HCT116 (cell line): ENCODE data around the gene KIAA1328. TPM values are rescaled to one million over a fixed set of nuclear protein-coding genes. Genes with fewer than 3 reads are reported as not detected.

ENCODE experiments used
- ATAC-seq: fragments of 200-7000 bp; cut with Tn5 transposase; 2 replicates; pipeline ENCODE4 v1.9.1; 2020; ENCODE audit warnings: mild to moderate bottlenecking, moderate library complexity
- BruUV-seq: library from RNA; stranded (reverse); fragments of 400-500 nt; replicated peaks from 2 replicates; lab custom pipeline; 2021; lab: Mats Ljungman, UMichigan
- CTCF ChIA-PET: fragments of 300-600 bp; sonication (Branson Sonifier 250); formaldehyde crosslinking; loops from one replicate; lab custom pipeline; 2021; ENCODE audit warnings: antibody characterized with exemption; lab: Charles Lee
- POLR2A ChIA-PET: fragments of 300-600, 350-600 bp; sonication (Branson Sonifier 250); formaldehyde crosslinking; loops from one replicate; lab custom pipeline; 2021; ENCODE audit warnings: antibody characterized with exemption; lab: Charles Lee
- RAD21 ChIA-PET, 2 experiments: fragments of 300-600 bp; sonication (Branson Sonifier 250); formaldehyde crosslinking; loops; one replicate each; lab custom pipeline; 2023; ENCODE audit warnings: low total read pairs in 2 of 2; ENCODE audit not compliant: uncharacterized antibody in 2 of 2, unreplicated experiment in 2 of 2, low non-redundant PET in 1 of 2; lab: Charles Lee
- DNase-seq: peaks from one replicate; pipeline ENCODE4 v3.0.0-alpha.2; 2010; ENCODE audit warnings: low read depth, low spot score
- H2AFZ ChIP-seq: fragments of 200-600 bp; shearing (Covaris generic), sonication (generic); 2 replicates; pipeline ENCODE4 v1.6.1; 2017; ENCODE audit warnings: low read depth, mixed run types, mixed read lengths, antibody characterized with exemption, low read length; ENCODE audit not compliant: poor library complexity, severe bottlenecking
- H3K27ac ChIP-seq: 2 replicates; pipeline ENCODE4 v1.5.1; 2012; ENCODE audit warnings: low read depth, low read length
- H3K27me3 ChIP-seq: fragments of 200-600 bp; sonication (generic); 2 replicates; pipeline ENCODE4 v1.6.1; 2016; ENCODE audit warnings: mixed run types, low read length, mixed read lengths; ENCODE audit not compliant: insufficient read depth
- H3K36me3 ChIP-seq, 2 experiments: fragments of 200-500 bp in 1 of 2; fragments of 200-600 bp in 1 of 2; sonication (Bioruptor generic) in 1 of 2; sonication (generic) in 1 of 2; 2 replicates each; pipeline versions ENCODE4 v1.5.1 to v1.6.1; 2014 to 2016; ENCODE audit warnings: low read length in 2 of 2, inconsistent platforms in 1 of 2, mixed read lengths in 1 of 2, mixed run types in 1 of 2; ENCODE audit not compliant: insufficient read depth in 2 of 2, control insufficient read depth in 1 of 2
- H3K4me1 ChIP-seq, 2 experiments: fragments of 200-600 bp in 1 of 2; sonication (generic) in 1 of 2; 2 replicates each; pipeline versions ENCODE4 v1.5.1 to v1.6.1; 2012 to 2017; ENCODE audit warnings: low read length in 2 of 2, inconsistent platforms in 1 of 2, mild to moderate bottlenecking in 1 of 2, mixed read lengths in 1 of 2, mixed run types in 1 of 2, moderate library complexity in 1 of 2; ENCODE audit not compliant: insufficient read depth in 2 of 2, control insufficient read depth in 1 of 2
- H3K4me2 ChIP-seq: fragments of 200-600 bp; sonication (generic); 2 replicates; pipeline ENCODE4 v1.6.1; 2017; ENCODE audit warnings: mixed run types, low read length, mixed read lengths
- H3K4me3 ChIP-seq, 2 experiments: fragments of 200-600 bp in 1 of 2; sonication (generic) in 1 of 2; replicated peaks in 1 of 2; 2 replicates each; pipeline ENCODE4 v1.5.1; 2011 to 2016; ENCODE audit warnings: low read length in 2 of 2, control low read depth in 1 of 2, low read depth in 1 of 2, mild to moderate bottlenecking in 1 of 2, mixed read lengths in 1 of 2, mixed run types in 1 of 2
- H3K79me2 ChIP-seq: fragments of 200-600 bp; sonication (generic); 2 replicates; pipeline ENCODE4 v1.6.1; 2017; ENCODE audit warnings: mild to moderate bottlenecking, mixed run types, low read length, moderate library complexity, mixed read lengths; ENCODE audit not compliant: insufficient read depth
- H3K9ac ChIP-seq: fragments of 200-600 bp; sonication (generic); 2 replicates; pipeline ENCODE4 v1.6.1; 2016; ENCODE audit warnings: low read length, mixed read lengths
- H3K9me2 ChIP-seq: fragments of 200-600 bp; sonication (generic), shearing (Covaris generic); 2 replicates; pipeline ENCODE4 v1.6.1; 2017; ENCODE audit warnings: mixed run types, mild to moderate bottlenecking, moderate library complexity; ENCODE audit not compliant: insufficient read depth
- H3K9me3 ChIP-seq, 2 experiments: fragments of 200-500 bp in 1 of 2; fragments of 200-600 bp in 1 of 2; sonication (Bioruptor generic) in 1 of 2; sonication (generic) in 1 of 2; 2 replicates each; pipeline ENCODE4 v1.6.1; 2014 to 2017; ENCODE audit warnings: low read length in 2 of 2, mixed read lengths in 2 of 2, inconsistent platforms in 1 of 2, low read depth in 1 of 2, mild to moderate bottlenecking in 1 of 2, mixed run types in 1 of 2, moderate library complexity in 1 of 2; ENCODE audit not compliant: control insufficient read depth in 1 of 2, insufficient read depth in 1 of 2
- H4K20me1 ChIP-seq: fragments of 200-600 bp; sonication (generic), shearing (Covaris generic); 2 replicates; pipeline ENCODE4 v1.6.1; 2017; ENCODE audit warnings: mixed run types, mild to moderate bottlenecking, moderate library complexity; ENCODE audit not compliant: insufficient read depth
- CEBPB ChIP-seq: IDR thresholded peaks from 2 replicates; pipeline ENCODE4 v1.6.1; 2012; ENCODE audit warnings: low read depth
- EGR1 ChIP-seq: IDR thresholded peaks from 2 replicates; pipeline ENCODE4 v1.6.1; 2012; ENCODE audit warnings: low read depth
- ELF1 ChIP-seq: IDR thresholded peaks from 2 replicates; pipeline ENCODE4 v1.6.1; 2012; ENCODE audit warnings: low read depth, borderline replicate concordance
- JUND ChIP-seq: IDR thresholded peaks from 2 replicates; pipeline ENCODE4 v1.6.1; 2012
- POLR2A ChIP-seq: IDR thresholded peaks from 2 replicates; pipeline ENCODE4 v1.7.0; 2011; ENCODE audit warnings: borderline replicate concordance; ENCODE audit not compliant: insufficient read depth, insufficient read length; ENCODE audit errors: extremely low read depth
- RAD21 ChIP-seq: IDR thresholded peaks from 2 replicates; pipeline ENCODE4 v1.6.1; 2012; ENCODE audit warnings: low read depth, mild to moderate bottlenecking
- SP1 ChIP-seq: IDR thresholded peaks from 2 replicates; pipeline ENCODE4 v1.6.1; 2012; ENCODE audit warnings: low read depth
- TCF7L2 ChIP-seq: IDR thresholded peaks from 2 replicates; pipeline ENCODE4 v1.7.0; 2011; ENCODE audit warnings: borderline replicate concordance, inconsistent platforms; ENCODE audit not compliant: insufficient read depth, insufficient read length; ENCODE audit errors: extremely low read depth
- ZNF274 ChIP-seq: fragments of 200-500 bp; sonication (Bioruptor generic); IDR thresholded peaks from 2 replicates; pipeline ENCODE4 v1.6.1; 2014; ENCODE audit warnings: mild to moderate bottlenecking, low read depth, low read length, inconsistent platforms
- intact Hi-C: fragments of 100-400 bp; cut with micrococcal nuclease; formaldehyde crosslinking; loops from 2 replicates; pipeline ENCODE4 v1.10.0; 2022
- total RNA-seq: library from RNA; stranded (reverse); gene quantifications from one replicate; pipeline ENCODE4 v1.2.1, GENCODE V29; 2021; ENCODE audit not compliant: unreplicated experiment
- TF ChIP-seq, protein P1 (sequence below), 3 experiments: fragments of 200-600 bp in 1 of 3; sonication (generic) in 1 of 3; IDR thresholded peaks in 2 of 3; conservative IDR thresholded peaks in 1 of 3; 2 replicates each; pipeline ENCODE4 v1.5.1; 2012 to 2017; ENCODE audit warnings: low read depth in 2 of 3, low read length in 2 of 3, antibody characterized with exemption in 1 of 3, borderline replicate concordance in 1 of 3, control low read depth in 1 of 3, mild to moderate bottlenecking in 1 of 3, mixed read lengths in 1 of 3, mixed run types in 1 of 3, moderate library complexity in 1 of 3; ENCODE audit not compliant: insufficient read depth in 1 of 3
- TF ChIP-seq, protein P2 (sequence below): IDR thresholded peaks from 2 replicates; pipeline ENCODE4 v1.6.1; 2012; ENCODE audit warnings: low read depth

Gene KIAA1328
- total RNA-seq, 1 experiment from 2014 or later = 5.2 TPM

DNA sequence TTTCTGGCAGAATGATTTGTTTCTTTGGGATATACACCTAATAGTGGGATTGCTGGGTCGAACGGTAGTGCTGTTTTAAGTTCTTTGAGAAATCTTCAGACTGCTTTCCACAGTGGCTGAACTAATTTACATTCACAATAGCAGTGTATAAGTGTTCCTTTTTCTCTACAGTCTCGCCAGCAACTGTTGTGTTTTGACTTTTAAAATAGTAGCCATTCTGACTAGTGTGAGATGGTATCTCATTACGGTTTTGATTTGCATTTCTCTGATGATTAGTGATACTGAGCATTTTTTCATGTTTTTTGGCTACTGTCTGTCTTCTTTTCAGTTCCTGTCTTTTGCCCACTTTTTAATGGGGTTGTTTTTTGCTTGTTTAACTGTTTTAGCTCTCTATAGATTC, 306.2 kb downstream of the KIAA1328 start:
- H3K4me1 ChIP-seq = no peaks in the 10 kb centered on the region
- no peak overlapping the region for H3K4me3 ChIP-seq
- no peaks in the 10 kb centered on the region for H3K9me2 ChIP-seq
- no peak overlapping the region for H3K9ac ChIP-seq
- ChIA-PET RAD21 (no interaction called here), CTCF (no interaction called here), POLR2A (no interaction called here)
- H3K36me3 ChIP-seq = no peaks in the 10 kb centered on the region
- H4K20me1 ChIP-seq = no peaks in the 10 kb centered on the region
- TF ChIP-seq ZNF274 (no peak), EGR1 (no peak), SP1 (no peak)
- no TSS peak for BruUV-seq
- no peaks in the 10 kb centered on the region for H3K79me2 ChIP-seq
- H3K27me3 ChIP-seq = no peaks in the 10 kb centered on the region
- H3K27ac ChIP-seq = no peak overlapping the region
- H2AFZ ChIP-seq = no peak overlapping the region
- H3K9me3 ChIP-seq = no peaks in the 10 kb centered on the region
- H3K4me2 ChIP-seq = no peak overlapping the region
- no peak for ATAC-seq
- DNase-seq = no peak
- intact Hi-C loops = no loop called here

DNA sequence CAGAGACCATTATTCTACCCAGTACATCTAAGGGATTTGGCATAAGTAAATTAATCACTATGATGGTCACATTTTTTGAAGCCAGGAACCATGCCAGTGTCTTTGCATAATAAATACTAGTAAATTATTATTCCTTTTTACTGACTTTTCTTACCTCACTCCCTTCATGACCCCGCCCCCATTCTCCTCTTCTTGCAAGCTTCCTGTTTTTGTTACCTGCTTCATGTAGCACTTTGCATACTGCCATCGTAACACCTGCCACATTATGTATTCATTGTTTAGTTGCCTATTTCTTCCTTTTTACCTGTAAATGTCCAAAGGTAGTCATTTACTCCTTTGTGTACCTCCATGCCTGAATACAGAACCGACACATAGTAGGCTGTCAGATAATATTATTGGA, 309.5 kb downstream of the KIAA1328 start:
- intact Hi-C loops = no loop called here
- Histone ChIP-seq H4K20me1 (no peaks in the 10 kb centered on the region), H3K79me2 (no peaks in the 10 kb centered on the region), H2AFZ (no peak overlapping the region), H3K9ac (no peak overlapping the region), H3K4me1 (no peaks in the 10 kb centered on the region), H3K4me2 (no peak overlapping the region), H3K9me3 (no peaks in the 10 kb centered on the region), H3K27ac (no peak overlapping the region), H3K27me3 (no peaks in the 10 kb centered on the region), H3K4me3 (no peak overlapping the region), H3K9me2 (no peaks in the 10 kb centered on the region), H3K36me3 (no peaks in the 10 kb centered on the region)
- ATAC-seq = no peak
- no TSS peak for BruUV-seq
- CTCF ChIA-PET = no interaction called here
- DNase-seq = no peak
- POLR2A ChIA-PET = no interaction called here
- TF ChIP-seq JUND = no peak
- TF ChIP-seq POLR2A = no peak
- TF ChIP-seq, protein P1, sequence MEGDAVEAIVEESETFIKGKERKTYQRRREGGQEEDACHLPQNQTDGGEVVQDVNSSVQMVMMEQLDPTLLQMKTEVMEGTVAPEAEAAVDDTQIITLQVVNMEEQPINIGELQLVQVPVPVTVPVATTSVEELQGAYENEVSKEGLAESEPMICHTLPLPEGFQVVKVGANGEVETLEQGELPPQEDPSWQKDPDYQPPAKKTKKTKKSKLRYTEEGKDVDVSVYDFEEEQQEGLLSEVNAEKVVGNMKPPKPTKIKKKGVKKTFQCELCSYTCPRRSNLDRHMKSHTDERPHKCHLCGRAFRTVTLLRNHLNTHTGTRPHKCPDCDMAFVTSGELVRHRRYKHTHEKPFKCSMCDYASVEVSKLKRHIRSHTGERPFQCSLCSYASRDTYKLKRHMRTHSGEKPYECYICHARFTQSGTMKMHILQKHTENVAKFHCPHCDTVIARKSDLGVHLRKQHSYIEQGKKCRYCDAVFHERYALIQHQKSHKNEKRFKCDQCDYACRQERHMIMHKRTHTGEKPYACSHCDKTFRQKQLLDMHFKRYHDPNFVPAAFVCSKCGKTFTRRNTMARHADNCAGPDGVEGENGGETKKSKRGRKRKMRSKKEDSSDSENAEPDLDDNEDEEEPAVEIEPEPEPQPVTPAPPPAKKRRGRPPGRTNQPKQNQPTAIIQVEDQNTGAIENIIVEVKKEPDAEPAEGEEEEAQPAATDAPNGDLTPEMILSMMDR (IDR thresholded peaks at IDR 0.05 in 2 of 3, conservative IDR thresholded peaks at IDR 0.05 in 1 of 3; ENCODE audit: borderline replicate concordance in 1 of 3, insufficient read depth in 1 of 3, low read depth in 2 of 3, low read length in 2 of 3) = no peak
- TF ChIP-seq TCF7L2 = no peak
- TF ChIP-seq ELF1 = no peak
- TF ChIP-seq RAD21 = no peak
- TF ChIP-seq, protein P2, sequence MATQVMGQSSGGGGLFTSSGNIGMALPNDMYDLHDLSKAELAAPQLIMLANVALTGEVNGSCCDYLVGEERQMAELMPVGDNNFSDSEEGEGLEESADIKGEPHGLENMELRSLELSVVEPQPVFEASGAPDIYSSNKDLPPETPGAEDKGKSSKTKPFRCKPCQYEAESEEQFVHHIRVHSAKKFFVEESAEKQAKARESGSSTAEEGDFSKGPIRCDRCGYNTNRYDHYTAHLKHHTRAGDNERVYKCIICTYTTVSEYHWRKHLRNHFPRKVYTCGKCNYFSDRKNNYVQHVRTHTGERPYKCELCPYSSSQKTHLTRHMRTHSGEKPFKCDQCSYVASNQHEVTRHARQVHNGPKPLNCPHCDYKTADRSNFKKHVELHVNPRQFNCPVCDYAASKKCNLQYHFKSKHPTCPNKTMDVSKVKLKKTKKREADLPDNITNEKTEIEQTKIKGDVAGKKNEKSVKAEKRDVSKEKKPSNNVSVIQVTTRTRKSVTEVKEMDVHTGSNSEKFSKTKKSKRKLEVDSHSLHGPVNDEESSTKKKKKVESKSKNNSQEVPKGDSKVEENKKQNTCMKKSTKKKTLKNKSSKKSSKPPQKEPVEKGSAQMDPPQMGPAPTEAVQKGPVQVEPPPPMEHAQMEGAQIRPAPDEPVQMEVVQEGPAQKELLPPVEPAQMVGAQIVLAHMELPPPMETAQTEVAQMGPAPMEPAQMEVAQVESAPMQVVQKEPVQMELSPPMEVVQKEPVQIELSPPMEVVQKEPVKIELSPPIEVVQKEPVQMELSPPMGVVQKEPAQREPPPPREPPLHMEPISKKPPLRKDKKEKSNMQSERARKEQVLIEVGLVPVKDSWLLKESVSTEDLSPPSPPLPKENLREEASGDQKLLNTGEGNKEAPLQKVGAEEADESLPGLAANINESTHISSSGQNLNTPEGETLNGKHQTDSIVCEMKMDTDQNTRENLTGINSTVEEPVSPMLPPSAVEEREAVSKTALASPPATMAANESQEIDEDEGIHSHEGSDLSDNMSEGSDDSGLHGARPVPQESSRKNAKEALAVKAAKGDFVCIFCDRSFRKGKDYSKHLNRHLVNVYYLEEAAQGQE = no peak
- TF ChIP-seq CEBPB = no peak
- RAD21 ChIA-PET = no interaction called here
